ENCODE data around the gene NNT. TPM values are rescaled to one million over a fixed set of nuclear protein-coding genes. Genes with fewer than 3 reads are reported as not detected.

NNT gene
- total RNA-seq, 1 donor from 2014 or later = 656 TPM

DNA sequence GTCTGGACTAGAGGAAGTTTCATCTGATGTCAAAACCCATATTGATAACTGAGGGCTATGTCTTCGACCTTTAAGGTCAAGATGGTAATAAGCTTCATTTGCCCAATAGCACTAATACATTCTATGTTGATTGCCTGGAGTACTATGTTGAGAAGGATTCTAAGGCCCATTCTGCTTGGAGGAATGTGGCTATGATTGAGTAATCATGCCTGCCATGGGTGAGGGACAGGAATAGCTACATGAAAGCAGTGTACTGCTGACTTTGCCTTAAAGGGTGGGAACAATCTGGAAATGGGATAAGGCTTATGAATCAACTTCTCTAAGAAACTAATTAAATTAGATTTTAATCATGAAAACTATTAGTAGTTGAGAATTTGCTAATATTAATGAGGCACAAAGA, 13.6 kb downstream of the NNT start:
- Histone ChIP-seq H3K4me1 (peaks cover 70% of the 10 kb centered on the region), H3K27ac (replicated peaks) (peak overlapping the region; percentile 66), H3K4me3 (no peak overlapping the region), H3K9me3 (replicated peaks) (no peaks in the 10 kb centered on the region), H3K27me3 (ENCODE audit: low read depth) (no peaks in the 10 kb centered on the region), H3K36me3 (peaks cover 75% of the 10 kb centered on the region)
- TF ChIP-seq, protein P1, sequence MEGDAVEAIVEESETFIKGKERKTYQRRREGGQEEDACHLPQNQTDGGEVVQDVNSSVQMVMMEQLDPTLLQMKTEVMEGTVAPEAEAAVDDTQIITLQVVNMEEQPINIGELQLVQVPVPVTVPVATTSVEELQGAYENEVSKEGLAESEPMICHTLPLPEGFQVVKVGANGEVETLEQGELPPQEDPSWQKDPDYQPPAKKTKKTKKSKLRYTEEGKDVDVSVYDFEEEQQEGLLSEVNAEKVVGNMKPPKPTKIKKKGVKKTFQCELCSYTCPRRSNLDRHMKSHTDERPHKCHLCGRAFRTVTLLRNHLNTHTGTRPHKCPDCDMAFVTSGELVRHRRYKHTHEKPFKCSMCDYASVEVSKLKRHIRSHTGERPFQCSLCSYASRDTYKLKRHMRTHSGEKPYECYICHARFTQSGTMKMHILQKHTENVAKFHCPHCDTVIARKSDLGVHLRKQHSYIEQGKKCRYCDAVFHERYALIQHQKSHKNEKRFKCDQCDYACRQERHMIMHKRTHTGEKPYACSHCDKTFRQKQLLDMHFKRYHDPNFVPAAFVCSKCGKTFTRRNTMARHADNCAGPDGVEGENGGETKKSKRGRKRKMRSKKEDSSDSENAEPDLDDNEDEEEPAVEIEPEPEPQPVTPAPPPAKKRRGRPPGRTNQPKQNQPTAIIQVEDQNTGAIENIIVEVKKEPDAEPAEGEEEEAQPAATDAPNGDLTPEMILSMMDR (IDR thresholded peaks at IDR 0.05; ENCODE audit: borderline replicate concordance) = no peak
- intact Hi-C loops (cut with micrococcal nuclease) = no loop called here
- no peak for DNase-seq

- intact Hi-C loops (cut with micrococcal nuclease) = no loop called here
- H3K4me1 ChIP-seq = peaks cover 74% of the 10 kb centered on the region
Observed at GRCh38 chr5:43619380-43619779, 16.4 kb downstream of the NNT start.

DNA sequence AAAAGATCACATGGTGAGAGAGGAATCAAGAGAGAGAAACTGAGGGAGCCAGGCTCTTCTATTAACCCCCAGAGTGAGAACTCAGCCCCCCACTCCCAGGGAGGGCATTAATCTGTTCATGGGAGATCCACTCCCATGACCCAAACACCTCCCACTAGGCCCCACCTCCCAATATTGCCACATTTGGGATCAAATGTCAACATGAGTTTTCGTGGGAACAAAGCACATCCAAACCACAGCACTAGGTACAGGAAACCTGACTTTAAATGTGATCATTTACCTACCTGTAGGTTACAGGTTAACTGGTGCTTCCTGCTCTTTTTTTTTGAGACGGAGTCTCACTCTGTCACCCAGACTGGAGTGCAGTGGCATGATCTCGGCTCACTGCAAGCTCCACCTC, 16.9 kb downstream of the NNT start:
- H3K9me3 ChIP-seq (replicated peaks) = no peaks in the 10 kb centered on the region
- H3K4me1 ChIP-seq = peaks cover 74% of the 10 kb centered on the region
- intact Hi-C loops (cut with micrococcal nuclease) = no loop called here
- H3K4me3 ChIP-seq = no peak overlapping the region
- DNase-seq = no peak
- TF ChIP-seq, protein P1 (IDR thresholded peaks at IDR 0.05; ENCODE audit: borderline replicate concordance) = no peak
- H3K27ac ChIP-seq (replicated peaks) = peak overlapping the region; percentile 44
- peaks cover 55% of the 10 kb centered on the region for H3K36me3 ChIP-seq
- H3K27me3 ChIP-seq (ENCODE audit: low read depth) = no peaks in the 10 kb centered on the region

More at GRCh38 chr5:43619380-43619779, 16.4 kb downstream of the NNT start:
- TF ChIP-seq, protein P1 (IDR thresholded peaks at IDR 0.05; ENCODE audit: borderline replicate concordance) = no peak
- Histone ChIP-seq H3K27ac (replicated peaks) (peak overlapping the region; percentile 44), H3K36me3 (peaks cover 57% of the 10 kb centered on the region), H3K9me3 (replicated peaks) (no peaks in the 10 kb centered on the region), H3K4me3 (no peak overlapping the region), H3K27me3 (ENCODE audit: low read depth) (no peaks in the 10 kb centered on the region)
- no peak for DNase-seq

GRCh38 chr5:43620944-43621505, 18.0 kb downstream of the NNT start:
- intact Hi-C loops (cut with micrococcal nuclease) = no loop called here
- TF ChIP-seq, protein P1 (IDR thresholded peaks at IDR 0.05; ENCODE audit: borderline replicate concordance) = no peak
- Histone ChIP-seq H3K36me3 (peaks cover 47% of the 10 kb centered on the region), H3K4me1 (peaks cover 68% of the 10 kb centered on the region), H3K27me3 (ENCODE audit: low read depth) (no peaks in the 10 kb centered on the region), H3K27ac (replicated peaks) (no peak overlapping the region), H3K4me3 (no peak overlapping the region), H3K9me3 (replicated peaks) (no peaks in the 10 kb centered on the region)
- DNase-seq = no peak

GRCh38 chr5:43622074-43622473, 19.1 kb downstream of the NNT start:
- peak overlapping the region; percentile 43 for H3K27ac ChIP-seq (replicated peaks)
- H3K4me3 ChIP-seq = no peak overlapping the region
- H3K4me1 ChIP-seq = peaks cover 65% of the 10 kb centered on the region
- H3K9me3 ChIP-seq (replicated peaks) = no peaks in the 10 kb centered on the region
- intact Hi-C loops (cut with micrococcal nuclease) = no loop called here
- H3K36me3 ChIP-seq = peaks cover 41% of the 10 kb centered on the region
- TF ChIP-seq, protein P1 (IDR thresholded peaks at IDR 0.05; ENCODE audit: borderline replicate concordance) = no peak
- DNase-seq = no peak
- no peaks in the 10 kb centered on the region for H3K27me3 ChIP-seq (ENCODE audit: low read depth)
